ENCODE results near the gene CCDC174. TPM values are rescaled to one million over a fixed set of nuclear protein-coding genes. Genes with fewer than 3 reads are reported as not detected.

The CCDC174 gene
- total RNA-seq, 1 experiment from 2014 or later: 28.7 TPM

- Mint-ChIP-seq H3K36me3 (ENCODE audit: insufficient read depth, unreplicated experiment) (no peaks in the 10 kb centered on the region), H3K27ac (ENCODE audit: low read depth, unreplicated experiment) (no peak overlapping the region), H3K4me1 (ENCODE audit: insufficient read depth, unreplicated experiment) (no peaks in the 10 kb centered on the region), H3K9me3 (ENCODE audit: unreplicated experiment) (no peaks in the 10 kb centered on the region), H3K4me3 (ENCODE audit: unreplicated experiment) (no peak overlapping the region), H3K27me3 (ENCODE audit: insufficient read depth, unreplicated experiment) (peaks cover 17% of the 10 kb centered on the region)
- intact Hi-C loops (cut with micrococcal nuclease): no loop called here
- ChIA-PET POLR2A (interaction anchor here (0.7 kb wide), 1 partner anchor 67 kb away, joined by 3 read pairs; no protein-coding TSS in a partner anchor), CTCF (interaction anchor here (1.0 kb wide), 1 partner anchor 223 kb away, joined by 3 read pairs; no protein-coding TSS in a partner anchor)
- no TSS peak for BruUV-seq (replicated peaks)
- no peak for TF ChIP-seq CTCF (IDR thresholded peaks at IDR 0.05; ENCODE audit: unreplicated experiment)
- no peak for DNase-seq (ENCODE audit: unreplicated experiment)
Observed at GRCh38 chr3:14700891-14701290, 49.3 kb downstream of the CCDC174 start.

GRCh38 chr3:14701676-14702075 lies 50.1 kb downstream of the CCDC174 start:
- TF ChIP-seq CTCF (IDR thresholded peaks at IDR 0.05; ENCODE audit: unreplicated experiment): no peak
- Mint-ChIP-seq H3K27ac (ENCODE audit: low read depth, unreplicated experiment) (no peak overlapping the region), H3K36me3 (ENCODE audit: insufficient read depth, unreplicated experiment) (no peaks in the 10 kb centered on the region), H3K9me3 (ENCODE audit: unreplicated experiment) (no peaks in the 10 kb centered on the region), H3K4me1 (ENCODE audit: insufficient read depth, unreplicated experiment) (no peaks in the 10 kb centered on the region), H3K4me3 (ENCODE audit: unreplicated experiment) (no peak overlapping the region), H3K27me3 (ENCODE audit: insufficient read depth, unreplicated experiment) (peaks cover 11% of the 10 kb centered on the region)
- DNase-seq (ENCODE audit: unreplicated experiment): no peak
- intact Hi-C loops (cut with micrococcal nuclease): no loop called here
- CTCF ChIA-PET: no interaction called here
- POLR2A ChIA-PET: no interaction called here
- BruUV-seq (replicated peaks): no TSS peak

- no peaks in the 10 kb centered on the region for H3K27me3 Mint-ChIP-seq (ENCODE audit: insufficient read depth, unreplicated experiment)
- TF ChIP-seq CTCF (IDR thresholded peaks at IDR 0.05; ENCODE audit: unreplicated experiment): no peak
- DNase-seq (ENCODE audit: unreplicated experiment): no peak
- no peaks in the 10 kb centered on the region for H3K4me1 Mint-ChIP-seq (ENCODE audit: insufficient read depth, unreplicated experiment)
- no peaks in the 10 kb centered on the region for H3K36me3 Mint-ChIP-seq (ENCODE audit: insufficient read depth, unreplicated experiment)
- no peaks in the 10 kb centered on the region for H3K9me3 Mint-ChIP-seq (ENCODE audit: unreplicated experiment)
- H3K27ac Mint-ChIP-seq (ENCODE audit: low read depth, unreplicated experiment): no peak overlapping the region
- ChIA-PET POLR2A (no interaction called here), CTCF (no interaction called here)
- BruUV-seq (replicated peaks): no TSS peak
- H3K4me3 Mint-ChIP-seq (ENCODE audit: unreplicated experiment): no peak overlapping the region
- intact Hi-C loops (cut with micrococcal nuclease): no loop called here
Observed at GRCh38 chr3:14703128-14703750, 51.7 kb downstream of the CCDC174 start.

- H3K27me3 Mint-ChIP-seq (ENCODE audit: insufficient read depth, unreplicated experiment): peaks cover 1% of the 10 kb centered on the region
- ChIA-PET CTCF (interaction anchor here (0.8 kb wide), 1 partner anchor 218 kb away, joined by 3 read pairs; no protein-coding TSS in a partner anchor), POLR2A (no interaction called here)
- no peaks in the 10 kb centered on the region for H3K36me3 Mint-ChIP-seq (ENCODE audit: insufficient read depth, unreplicated experiment)
- H3K9me3 Mint-ChIP-seq (ENCODE audit: unreplicated experiment): no peaks in the 10 kb centered on the region
- no TSS peak for BruUV-seq (replicated peaks)
- intact Hi-C loops (cut with micrococcal nuclease): no loop called here
- TF ChIP-seq CTCF (IDR thresholded peaks at IDR 0.05; ENCODE audit: unreplicated experiment): no peak
- H3K4me1 Mint-ChIP-seq (ENCODE audit: insufficient read depth, unreplicated experiment): no peaks in the 10 kb centered on the region
- DNase-seq (ENCODE audit: unreplicated experiment): no peak
- no peak overlapping the region for H3K4me3 Mint-ChIP-seq (ENCODE audit: unreplicated experiment)
- no peak overlapping the region for H3K27ac Mint-ChIP-seq (ENCODE audit: low read depth, unreplicated experiment)
Observed at GRCh38 chr3:14703791-14704190, 52.2 kb downstream of the CCDC174 start.

Data from MCF 10A (cell line).